K562 (cell line): ENCODE measurements around the gene IL23R. TPM values are rescaled to one million over a fixed set of nuclear protein-coding genes. Genes with fewer than 3 reads are reported as not detected.
A peak's percentile ranks its signal among the peaks of the same experiment; 100 is the strongest.

Experiments
- ARID2 ChIP-seq: fragments of 450-650 bp; IDR thresholded peaks from 2 replicates; pipeline ENCODE4 v1.6.1; 2017; ENCODE audit warnings: antibody characterized with exemption, mild to moderate bottlenecking
- CHD2 ChIP-seq: IDR thresholded peaks from 2 replicates; pipeline ENCODE4 v1.6.1; 2011; ENCODE audit warnings: low read depth, low read length
- CREB3L1 ChIP-seq: fragments of 450-650 bp; IDR thresholded peaks from 2 replicates; pipeline ENCODE4 v1.6.1; 2014; ENCODE audit warnings: low read depth, mild to moderate bottlenecking, moderate library complexity, borderline replicate concordance
- DPF2 ChIP-seq: fragments of 450-650 bp; IDR thresholded peaks from 2 replicates; pipeline ENCODE4 v1.6.1; 2016
- ELF4 ChIP-seq: fragments of 450-650 bp; formaldehyde crosslinking; IDR thresholded peaks from 2 replicates; pipeline ENCODE4 v1.4.0; 2022; ENCODE audit warnings: missing genetic modification characterization
- ETV5 ChIP-seq: sonication (generic); formaldehyde crosslinking; IDR thresholded peaks from 2 replicates; pipeline ENCODE4 v1.4.0; 2020; ENCODE audit warnings: low read depth, mild to moderate bottlenecking, missing genetic modification reagents
- HDAC6 ChIP-seq: IDR thresholded peaks from 2 replicates; pipeline ENCODE4 v1.6.1; 2012; ENCODE audit warnings: low read depth, mild to moderate bottlenecking, control low read depth, inconsistent platforms, low read length, moderate library complexity
- MEF2D ChIP-seq: conservative IDR thresholded peaks from 2 replicates; pipeline ENCODE4 v1.6.1; 2016; ENCODE audit warnings: low read depth, missing genetic modification characterization, missing compliant biosample characterization
- MIER1 ChIP-seq: fragments of 450-650 bp; IDR thresholded peaks from 2 replicates; pipeline ENCODE4 v1.6.1; 2016; ENCODE audit warnings: antibody characterized with exemption, mild to moderate bottlenecking, low read depth
- POLR2H ChIP-seq: IDR thresholded peaks from 2 replicates; pipeline ENCODE4 v1.6.1; 2016; ENCODE audit warnings: missing genetic modification characterization, low read depth, mild to moderate bottlenecking, control low read depth, missing compliant biosample characterization, moderate library complexity
- PRPF4 ChIP-seq: fragments of 200-400 bp; formaldehyde crosslinking; IDR thresholded peaks from one replicate; pipeline ENCODE4 v1.6.1; 2017; ENCODE audit warnings: low read length, low read depth, mild to moderate bottlenecking; ENCODE audit not compliant: insufficient read depth, poor library complexity, severe bottlenecking
- RB1 ChIP-seq: fragments of 450-650 bp; IDR thresholded peaks from 2 replicates; pipeline ENCODE4 v1.6.1; 2017; ENCODE audit warnings: low read depth, mild to moderate bottlenecking
- RERE ChIP-seq: sonication (generic); formaldehyde crosslinking; IDR thresholded peaks from 2 replicates; pipeline ENCODE4 v1.8.0; 2023; ENCODE audit warnings: missing genetic modification reagents, mild to moderate bottlenecking, borderline replicate concordance
- RNF219 ChIP-seq: fragments of 250-450 bp; sonication (Bioruptor Pico); IDR thresholded peaks from 2 replicates; pipeline ENCODE4 v1.5.0; 2022; ENCODE audit warnings: mild to moderate bottlenecking
- SIN3B ChIP-seq: fragments of 450-650 bp; IDR thresholded peaks from 2 replicates; pipeline ENCODE4 v1.6.1; 2017; ENCODE audit warnings: low read depth, mild to moderate bottlenecking, moderate library complexity
- SMC3 ChIP-seq: conservative IDR thresholded peaks from 2 replicates; pipeline ENCODE4 v1.6.1; 2011; ENCODE audit warnings: low read depth, low read length, improper control_type of control experiment; ENCODE audit not compliant: insufficient read depth
- TBL1XR1 ChIP-seq, 2 experiments: IDR thresholded peaks; 2 replicates each; pipeline ENCODE4 v1.6.1; 2012; ENCODE audit warnings: improper control_type of control experiment in 2 of 2, low read length in 2 of 2, mild to moderate bottlenecking in 1 of 2
- ZNF134 ChIP-seq: fragments of 250-450 bp; sonication (Bioruptor Pico); conservative IDR thresholded peaks from 2 replicates; pipeline ENCODE4 v1.4.0; 2020
- ZNF561 ChIP-seq: fragments of 450-650 bp; formaldehyde crosslinking; conservative IDR thresholded peaks from 2 replicates; pipeline ENCODE4 v1.4.0; 2020; ENCODE audit warnings: mild to moderate bottlenecking, moderate library complexity
- polyA plus RNA-seq, 8 experiments: library from polyadenylated mRNA; depleted of rRNA in 4 of 8; stranded (reverse) in 5 of 8; unstranded in 3 of 8; fragments of >200 nt; fragmentation: Nextera tagmentation in 2 of 8; fragmentation: Illumina TruSeq in 1 of 8; extraction: Ambion mirVana in 2 of 8; extraction: Trizol in 1 of 8; gene quantifications; 2 replicates each; pipeline versions ENCODE4 v1.2.1 to v1.2.3, GENCODE V29; 2011 to 2014; ENCODE audit warnings: inconsistent platforms in 1 of 8, missing spikeins in 1 of 8
- total RNA-seq, 7 experiments: library from RNA; depleted of rRNA in 6 of 7; stranded (reverse); fragments of >200 nt in 6 of 7; fragmentation: Illumina TruSeq in 2 of 7; extraction: Trizol in 2 of 7; gene quantifications; 2 replicates each; pipeline versions ENCODE4 v1.2.1 to v1.2.3, GENCODE V29; 2011 to 2021; ENCODE audit warnings: low replicate concordance in 1 of 7

Gene IL23R
- total and polyA plus RNA-seq, 9 of the 15 experiments (the other 6 are each of a cell fraction or from before 2014, with no cell fraction given): 4.4 to 52.7 (median 22.8) TPM

- TF ChIP-seq POLR2H (no peak), PRPF4 (no peak), RB1 (0 out of 2 replicates have a peak, but pooled peaks have one; percentile 23), SMC3 (peak; percentile 91), HDAC6 (no peak), RNF219 (CRISPR knock-in tag) (no peak), ZNF134 (CRISPR knock-in tag) (no peak), ETV5 (CRISPR knock-in tag) (no peak), ELF4 (CRISPR knock-in tag) (no peak), MIER1 (no peak), CHD2 (no peak), ZNF561 (CRISPR knock-in tag) (no peak), DPF2 (0 out of 2 replicates have a peak, but pooled peaks have one; percentile 14), RERE (CRISPR knock-in tag) (no peak), MEF2D (tag) (no peak), CREB3L1 (no peak), TBL1XR1 (IDR thresholded peaks at IDR 0.05; ENCODE audit: low read length in 2 of 2) (no peak), ARID2 (peak; percentile 93), SIN3B (no peak)
Observed at GRCh38 chr1:67149179-67149770, 17.0 kb upstream of the IL23R start (continued).
